GM23338 (cell line): Measurements from ENCODE around the gene SLC10A3.

Experiments
- CREB1 ChIP-seq: fragments of 250-450 bp; sonication (Bioruptor Pico); IDR thresholded peaks from 2 replicates; pipeline ENCODE4 v1.5.0; 2020; ENCODE audit warnings: low read depth, mild to moderate bottlenecking, moderate library complexity
- CTCF ChIP-seq, 2 experiments: fragments of 200-600 bp in 1 of 2; sonication (generic) in 1 of 2; conservative IDR thresholded peaks; 2 replicates each; pipeline versions ENCODE4 v1.5.1 to v1.6.1; 2016 to 2017; ENCODE audit warnings: antibody characterized with exemption in 2 of 2, low read depth in 2 of 2, mild to moderate bottlenecking in 2 of 2, moderate library complexity in 1 of 2
- ETS1 ChIP-seq: IDR thresholded peaks from 2 replicates; pipeline ENCODE4 v1.6.1; 2016; ENCODE audit warnings: antibody characterized with exemption
- EZH2 ChIP-seq: fragments of 200-600 bp; sonication (generic); IDR thresholded peaks from one replicate; pipeline ENCODE4 v1.8.0; 2017; ENCODE audit warnings: antibody characterized with exemption, mild to moderate bottlenecking, low read depth; ENCODE audit not compliant: unreplicated experiment
- EZH2phosphoT487 ChIP-seq: fragments of 200-600 bp; sonication (generic); IDR thresholded peaks from one replicate; pipeline ENCODE4 v1.8.1; 2018; ENCODE audit warnings: antibody characterized with exemption; ENCODE audit not compliant: unreplicated experiment
- JUNB ChIP-seq: IDR thresholded peaks from one replicate; pipeline ENCODE4 v1.6.1; 2016; ENCODE audit warnings: antibody characterized with exemption; ENCODE audit not compliant: unreplicated experiment
- POLR2AphosphoS5 ChIP-seq: IDR thresholded peaks from 2 replicates; pipeline ENCODE4 v1.6.1; 2016; ENCODE audit warnings: antibody characterized with exemption, low read depth
- REST ChIP-seq: IDR thresholded peaks from one replicate; pipeline ENCODE4 v1.6.1; 2018; ENCODE audit warnings: antibody characterized with exemption; ENCODE audit not compliant: unreplicated experiment
- ZNF114 ChIP-seq: fragments of 250-450 bp; sonication (Bioruptor Pico); IDR thresholded peaks from 2 replicates; pipeline ENCODE4 v1.5.0; 2020; ENCODE audit warnings: mild to moderate bottlenecking, moderate library complexity
- ZNF331 ChIP-seq: fragments of 250-450 bp; sonication (Bioruptor Pico); IDR thresholded peaks from 2 replicates; pipeline ENCODE4 v1.5.0; 2020; ENCODE audit warnings: low read depth, mild to moderate bottlenecking, moderate library complexity
- ZNF462 ChIP-seq: fragments of 250-450 bp; sonication (Bioruptor Pico); IDR thresholded peaks from 2 replicates; pipeline ENCODE4 v1.5.0; 2020; ENCODE audit warnings: mild to moderate bottlenecking, moderate library complexity

GRCh38 chrX:154508384-154508745, 17.9 kb upstream of the SLC10A3 start:
- TF ChIP-seq CTCF (conservative IDR thresholded peaks at IDR 0.05; ENCODE audit: low read depth in 2 of 2) (no peak), REST (no peak), EZH2 (no peak), ZNF114 (no peak), POLR2AphosphoS5 (no peak), CREB1 (CRISPR knock-in tag) (no peak), ZNF331 (CRISPR knock-in tag) (no peak), EZH2phosphoT487 (no peak), ZNF462 (no peak), JUNB (no peak), ETS1 (no peak)
